Activated naive CD8-positive, alpha-beta T cell treated with anti-CD3 and anti-CD28 coated beads for 36 hours (primary cell): ENCODE data around the gene MGAT4A. TPM values are rescaled to one million over a fixed set of nuclear protein-coding genes. Genes with fewer than 3 reads are reported as not detected.
A peak's percentile ranks its signal among the peaks of the same experiment; 100 is the strongest.

ENCODE experiments used
- DNase-seq: peaks from one replicate; pipeline ENCODE4 v3.0.0; 2021
- H3K27ac Mint-ChIP-seq: one replicate; pipeline ENCODE4 v1.8.0; 2022; ENCODE audit warnings: mild to moderate bottlenecking, moderate library complexity, mixed read lengths
- H3K27me3 Mint-ChIP-seq: one replicate; pipeline ENCODE4 v1.8.0; 2022; ENCODE audit warnings: mild to moderate bottlenecking, mixed read lengths
- H3K36me3 Mint-ChIP-seq: one replicate; pipeline ENCODE4 v1.8.0; 2021; ENCODE audit warnings: mild to moderate bottlenecking, mixed read lengths
- H3K4me1 Mint-ChIP-seq: one replicate; pipeline ENCODE4 v1.8.0; 2021; ENCODE audit warnings: mixed read lengths
- H3K4me3 Mint-ChIP-seq: one replicate; pipeline ENCODE4 v1.8.0; 2022; ENCODE audit warnings: mild to moderate bottlenecking, moderate library complexity, mixed read lengths
- H3K9me3 Mint-ChIP-seq: one replicate; pipeline ENCODE4 v1.8.0; 2022; ENCODE audit warnings: mixed read lengths
- total RNA-seq, 2 experiments: library from RNA; stranded (reverse); gene quantifications; one replicate each; pipeline ENCODE4 v1.2.3, GENCODE V29; 2021

The MGAT4A gene
- total RNA-seq, 2 experiments from 2014 or later = 45.1 to 49.3 TPM

DNA sequence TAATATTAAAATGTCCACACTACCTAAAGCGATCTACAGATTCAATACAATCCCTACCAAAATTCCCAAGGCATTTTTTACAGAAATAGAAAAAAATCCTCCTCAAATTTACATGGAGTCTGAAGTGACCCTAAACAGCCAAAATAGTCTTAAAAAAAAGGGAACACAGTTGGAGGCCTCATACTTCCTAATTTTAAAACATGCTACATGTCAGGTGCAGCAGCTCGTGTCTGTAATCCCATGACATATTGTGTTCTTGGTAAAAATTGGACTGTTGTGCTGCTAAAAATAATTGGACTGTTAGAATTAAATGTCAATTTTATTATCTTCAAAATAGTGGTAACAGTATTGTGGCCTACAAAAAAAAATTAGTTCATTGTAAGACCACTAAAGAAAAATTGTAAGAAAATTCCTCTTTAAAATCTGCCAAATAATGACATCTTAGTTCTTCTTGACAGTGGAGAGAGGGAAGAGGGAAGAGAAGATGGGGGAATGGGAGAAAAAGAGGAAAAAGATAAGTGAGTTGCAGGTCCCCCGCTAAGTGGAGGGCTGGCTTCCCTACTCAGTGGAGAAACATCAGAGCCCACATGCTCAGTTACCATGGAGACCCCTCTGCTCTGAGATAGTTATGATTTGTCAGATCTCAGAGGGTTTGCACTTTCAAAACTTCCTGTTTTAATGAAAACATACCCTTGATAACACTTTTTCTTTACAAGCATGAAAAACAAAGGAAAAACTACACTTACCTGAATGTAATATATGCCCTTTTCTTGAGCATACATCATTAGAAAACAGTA, 76.0 kb downstream of the MGAT4A start:
- Mint-ChIP-seq H3K36me3 (peaks cover 45% of the 10 kb centered on the region), H3K4me1 (peaks cover 78% of the 10 kb centered on the region), H3K27me3 (no peaks in the 10 kb centered on the region), H3K9me3 (peaks cover 5% of the 10 kb centered on the region), H3K27ac (peak overlapping the region; percentile 95), H3K4me3 (peak overlapping the region; percentile 68)
- peak; percentile 50 for DNase-seq

- no peak overlapping the region for H3K4me3 Mint-ChIP-seq
- no peaks in the 10 kb centered on the region for H3K27me3 Mint-ChIP-seq
- peaks cover 5% of the 10 kb centered on the region for H3K9me3 Mint-ChIP-seq
- DNase-seq = no peak
- peak overlapping the region; percentile 76 for H3K27ac Mint-ChIP-seq
- H3K4me1 Mint-ChIP-seq = peaks cover 72% of the 10 kb centered on the region
- peaks cover 42% of the 10 kb centered on the region for H3K36me3 Mint-ChIP-seq
Observed at GRCh38 chr2:98650998-98651397, 79.9 kb downstream of the MGAT4A start.

- no peak for DNase-seq
- Mint-ChIP-seq H3K36me3 (peaks cover 42% of the 10 kb centered on the region), H3K27me3 (no peaks in the 10 kb centered on the region), H3K27ac (peak overlapping the region; percentile 76), H3K9me3 (peaks cover 5% of the 10 kb centered on the region), H3K4me3 (no peak overlapping the region), H3K4me1 (peaks cover 64% of the 10 kb centered on the region)
Observed at GRCh38 chr2:98649992-98650375, 80.9 kb downstream of the MGAT4A start.

GRCh38 chr2:98649135-98649991, 81.6 kb downstream of the MGAT4A start:
- peak overlapping the region; percentile 76 for H3K27ac Mint-ChIP-seq
- H3K27me3 Mint-ChIP-seq = no peaks in the 10 kb centered on the region
- H3K4me1 Mint-ChIP-seq = peaks cover 58% of the 10 kb centered on the region
- H3K9me3 Mint-ChIP-seq = peaks cover 5% of the 10 kb centered on the region
- H3K36me3 Mint-ChIP-seq = peaks cover 42% of the 10 kb centered on the region
- H3K4me3 Mint-ChIP-seq = no peak overlapping the region
- DNase-seq = peak; percentile 74

- Mint-ChIP-seq H3K4me1 (peaks cover 53% of the 10 kb centered on the region), H3K36me3 (peaks cover 34% of the 10 kb centered on the region), H3K27ac (no peak overlapping the region), H3K27me3 (no peaks in the 10 kb centered on the region), H3K4me3 (no peak overlapping the region), H3K9me3 (peaks cover 5% of the 10 kb centered on the region)
- DNase-seq = no peak
Observed at GRCh38 chr2:98648451-98648850, 82.5 kb downstream of the MGAT4A start.

DNA sequence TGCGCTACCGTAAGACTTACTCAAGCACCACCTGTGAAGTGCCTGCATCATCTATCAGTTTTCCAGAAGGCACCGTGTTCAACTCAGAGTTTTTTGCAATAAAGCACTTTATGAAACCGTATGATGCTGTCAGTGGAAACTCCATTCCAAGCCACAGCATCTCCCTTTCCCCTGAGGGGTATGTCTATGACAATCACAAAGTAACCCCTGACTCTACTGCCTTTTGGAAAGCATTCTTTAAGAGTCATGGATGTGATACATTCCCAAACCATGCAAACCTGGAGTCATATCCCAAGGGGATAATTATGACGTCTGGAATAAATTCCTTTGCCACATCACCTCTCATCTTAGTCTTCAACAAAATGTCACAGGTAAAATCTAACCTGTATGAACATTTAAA, 83.3 kb downstream of the MGAT4A start:
- peak overlapping the region; percentile 40 for H3K27ac Mint-ChIP-seq
- H3K9me3 Mint-ChIP-seq = peaks cover 5% of the 10 kb centered on the region
- peaks cover 45% of the 10 kb centered on the region for H3K4me1 Mint-ChIP-seq
- no peak for DNase-seq
- H3K36me3 Mint-ChIP-seq = peaks cover 28% of the 10 kb centered on the region
- no peaks in the 10 kb centered on the region for H3K27me3 Mint-ChIP-seq
- no peak overlapping the region for H3K4me3 Mint-ChIP-seq

- no peaks in the 10 kb centered on the region for H3K27me3 Mint-ChIP-seq
- H3K4me3 Mint-ChIP-seq = no peak overlapping the region
- peaks cover 12% of the 10 kb centered on the region for H3K36me3 Mint-ChIP-seq
- no peak for DNase-seq
- H3K27ac Mint-ChIP-seq = no peak overlapping the region
- no peaks in the 10 kb centered on the region for H3K9me3 Mint-ChIP-seq
- H3K4me1 Mint-ChIP-seq = peaks cover 16% of the 10 kb centered on the region
Observed at GRCh38 chr2:98643496-98644100, 87.3 kb downstream of the MGAT4A start.

DNA sequence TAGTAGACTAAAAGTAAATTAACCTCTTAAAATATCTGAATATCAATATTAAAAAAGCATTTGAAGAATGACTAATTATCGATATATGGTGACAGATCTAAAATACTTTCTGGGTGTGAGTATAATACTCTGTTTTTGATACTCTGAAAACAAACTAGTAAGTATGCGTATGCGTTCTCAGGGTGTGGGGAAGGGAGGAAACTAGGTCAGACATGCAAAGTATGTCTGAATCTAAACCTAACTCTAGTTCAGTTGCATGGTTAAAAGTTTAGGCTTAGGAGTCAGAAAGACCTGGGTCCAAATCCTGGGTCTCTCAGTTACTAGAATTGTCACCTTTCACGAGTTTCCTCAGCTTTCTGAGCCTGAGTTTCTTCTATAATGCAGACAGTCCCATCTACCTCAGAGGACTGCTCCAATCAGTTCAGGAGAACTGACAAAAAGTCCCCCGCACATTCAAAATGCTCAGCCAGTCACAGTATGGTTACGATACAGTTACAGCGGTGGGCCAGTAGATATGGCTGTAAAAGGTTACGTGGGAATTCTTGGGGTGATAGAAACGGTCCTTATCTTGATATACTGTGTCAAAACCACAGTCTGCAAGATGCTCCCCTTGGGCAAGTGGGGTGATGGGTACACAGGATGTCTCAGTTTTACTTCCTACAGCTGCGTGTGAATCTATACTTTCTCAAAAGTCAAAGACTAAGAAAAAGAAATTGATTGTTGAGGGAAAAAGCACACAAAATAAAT, 93.4 kb downstream of the MGAT4A start:
- Mint-ChIP-seq H3K9me3 (no peaks in the 10 kb centered on the region), H3K4me3 (peak overlapping the region; percentile 24), H3K27me3 (no peaks in the 10 kb centered on the region), H3K36me3 (peaks cover 23% of the 10 kb centered on the region), H3K4me1 (peaks cover 29% of the 10 kb centered on the region), H3K27ac (peak overlapping the region; percentile 87)
- DNase-seq = peak; percentile 27

- Mint-ChIP-seq H3K36me3 (peaks cover 16% of the 10 kb centered on the region), H3K4me3 (peak overlapping the region; percentile 2), H3K27ac (peak overlapping the region; percentile 86), H3K9me3 (no peaks in the 10 kb centered on the region), H3K27me3 (no peaks in the 10 kb centered on the region), H3K4me1 (peaks cover 27% of the 10 kb centered on the region)
- peak; percentile 43 for DNase-seq
Observed at GRCh38 chr2:98634406-98635092, 96.4 kb downstream of the MGAT4A start.

GRCh38 chr2:98632351-98632750, 98.6 kb downstream of the MGAT4A start:
- Mint-ChIP-seq H3K36me3 (peaks cover 22% of the 10 kb centered on the region), H3K9me3 (no peaks in the 10 kb centered on the region), H3K4me3 (no peak overlapping the region), H3K4me1 (peaks cover 23% of the 10 kb centered on the region), H3K27me3 (no peaks in the 10 kb centered on the region), H3K27ac (peak overlapping the region; percentile 2)
- no peak for DNase-seq

DNA sequence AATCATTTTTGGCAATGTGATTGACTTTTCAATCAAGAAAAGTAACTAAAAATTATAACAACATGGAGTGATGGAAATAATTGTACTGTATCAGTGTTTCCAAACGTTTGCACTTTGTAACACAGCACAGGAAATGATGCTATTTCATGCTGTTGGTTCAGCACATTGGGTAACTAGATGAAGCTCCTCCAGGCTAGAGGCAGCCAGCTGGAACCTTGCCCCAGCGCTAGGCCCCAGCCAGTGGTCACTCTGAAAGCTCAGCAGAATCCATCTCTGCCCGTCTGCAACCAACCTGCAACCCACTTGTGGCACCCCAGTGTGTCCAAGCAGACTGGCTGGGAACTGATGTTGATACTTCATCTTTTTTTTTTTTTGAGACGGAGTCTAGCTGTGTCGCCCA, 107.3 kb downstream of the MGAT4A start:
- Mint-ChIP-seq H3K27ac (peak overlapping the region; percentile 74), H3K27me3 (no peaks in the 10 kb centered on the region), H3K36me3 (peaks cover 26% of the 10 kb centered on the region), H3K4me3 (no peak overlapping the region), H3K4me1 (peaks cover 25% of the 10 kb centered on the region), H3K9me3 (no peaks in the 10 kb centered on the region)
- DNase-seq = no peak

DNA sequence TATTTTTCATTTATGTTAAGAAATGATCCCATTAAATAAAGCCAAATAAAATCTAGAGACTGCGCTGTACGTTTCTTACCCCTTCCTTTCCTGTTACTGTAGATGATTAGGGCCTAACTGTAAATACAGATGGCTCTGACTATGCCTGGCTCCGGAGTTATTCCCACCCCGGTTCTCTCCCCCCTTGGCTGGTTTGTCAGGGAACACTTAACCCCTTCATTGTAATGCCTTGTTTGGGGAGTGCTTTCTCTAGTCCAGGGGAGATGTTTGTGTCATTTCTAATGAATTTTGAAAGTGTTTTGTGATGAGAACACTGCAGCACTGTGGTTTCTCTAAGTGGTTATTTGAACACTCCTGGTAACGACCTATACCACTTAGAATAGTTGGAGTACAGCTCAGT, 113.8 kb downstream of the MGAT4A start:
- peaks cover 44% of the 10 kb centered on the region for H3K36me3 Mint-ChIP-seq
- DNase-seq = no peak
- H3K4me3 Mint-ChIP-seq = no peak overlapping the region
- peak overlapping the region; percentile 78 for H3K27ac Mint-ChIP-seq
- H3K9me3 Mint-ChIP-seq = no peaks in the 10 kb centered on the region
- no peaks in the 10 kb centered on the region for H3K27me3 Mint-ChIP-seq
- peaks cover 40% of the 10 kb centered on the region for H3K4me1 Mint-ChIP-seq

DNA sequence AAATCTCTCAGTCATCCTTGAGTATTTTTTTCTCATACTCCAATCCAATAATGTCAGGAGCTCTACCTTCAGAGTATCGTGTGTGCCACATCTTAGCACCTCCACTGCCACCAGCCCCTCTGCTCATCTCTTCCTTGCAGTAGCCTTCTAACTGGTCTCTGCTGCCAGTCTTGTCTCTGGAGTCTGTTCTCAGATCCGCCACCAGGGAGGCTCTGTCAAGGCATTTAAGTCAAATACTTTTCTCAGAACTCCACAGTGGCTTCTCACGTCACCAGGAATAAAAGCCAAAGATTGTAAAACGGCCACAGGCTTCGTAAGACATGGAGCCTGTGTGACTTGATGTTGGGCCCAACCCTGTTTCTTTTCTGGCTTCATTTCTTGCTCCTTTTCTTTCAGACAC, 115.5 kb downstream of the MGAT4A start:
- H3K27me3 Mint-ChIP-seq = no peaks in the 10 kb centered on the region
- H3K4me3 Mint-ChIP-seq = no peak overlapping the region
- peaks cover 47% of the 10 kb centered on the region for H3K36me3 Mint-ChIP-seq
- peaks cover 48% of the 10 kb centered on the region for H3K4me1 Mint-ChIP-seq
- peak overlapping the region; percentile 15 for H3K27ac Mint-ChIP-seq
- no peaks in the 10 kb centered on the region for H3K9me3 Mint-ChIP-seq
- no peak for DNase-seq
